Osteocyte (in vitro differentiated cells): ENCODE data around the gene SYNDIG1. TPM values are rescaled to one million over a fixed set of nuclear protein-coding genes. Genes with fewer than 3 reads are reported as not detected.

ENCODE experiments used
- DNase-seq: peaks from one replicate; pipeline ENCODE4 v3.0.0; 2021; ENCODE audit warnings: mixed read lengths; ENCODE audit not compliant: unreplicated experiment; ENCODE audit errors: extremely low spot score
- H3K27ac Mint-ChIP-seq: one replicate; pipeline ENCODE4 v1.8.0; 2021; ENCODE audit warnings: mild to moderate bottlenecking, mixed read lengths; ENCODE audit not compliant: unreplicated experiment
- H3K27me3 Mint-ChIP-seq: one replicate; pipeline ENCODE4 v1.8.0; 2021; ENCODE audit warnings: mixed read lengths; ENCODE audit not compliant: unreplicated experiment
- H3K36me3 Mint-ChIP-seq: one replicate; pipeline ENCODE4 v1.8.0; 2021; ENCODE audit warnings: mixed read lengths; ENCODE audit not compliant: unreplicated experiment
- H3K4me1 Mint-ChIP-seq: one replicate; pipeline ENCODE4 v1.8.0; 2021; ENCODE audit warnings: mixed read lengths; ENCODE audit not compliant: unreplicated experiment
- H3K4me3 Mint-ChIP-seq: one replicate; pipeline ENCODE4 v1.8.0; 2021; ENCODE audit warnings: mild to moderate bottlenecking, moderate library complexity, mixed read lengths; ENCODE audit not compliant: unreplicated experiment
- H3K9me3 Mint-ChIP-seq: one replicate; pipeline ENCODE4 v1.8.0; 2021; ENCODE audit warnings: mixed read lengths; ENCODE audit not compliant: unreplicated experiment
- CTCF ChIP-seq: fragments of 200-600 bp; sonication (generic); IDR thresholded peaks from 2 replicates; pipeline ENCODE4 v1.5.0; 2021; ENCODE audit warnings: antibody characterized with exemption, mild to moderate bottlenecking, moderate library complexity
- long read RNA-seq: library from polyadenylated mRNA; unstranded; transcript quantifications from one replicate; pipeline ENCODE4 v2.0.0, GENCODE V29; 2021
- total RNA-seq: library from RNA; stranded (reverse); gene quantifications from 2 replicates; pipeline ENCODE4 v1.2.1, GENCODE V29; 2021

SYNDIG1 gene
- 0.40 and 0.94 TPM in 2 replicates for total RNA-seq
- long read RNA-seq: 0 reads

GRCh38 chr20:24469116-24469893 lies at the start of gene SYNDIG1:
TSS of gene SYNDIG1 (plus strand) at chr20:24469629. CDS start at chr20:24543098, 73,469 bp downstream.
- Mint-ChIP-seq H3K27me3 (peaks cover 76% of the 10 kb centered on the region), H3K36me3 (no peaks in the 10 kb centered on the region), H3K9me3 (no peaks in the 10 kb centered on the region), H3K4me1 (peaks cover 10% of the 10 kb centered on the region), H3K27ac (no peak within 1 kb of the TSS), H3K4me3 (peak within 1 kb of the TSS; percentile 55)
- no peak for TF ChIP-seq CTCF
- no peak for DNase-seq

GRCh38 chr20:24419786-24420185 lies 49.6 kb upstream of the SYNDIG1 start:
- TF ChIP-seq CTCF: no peak
- DNase-seq: no peak
- no peak overlapping the region for H3K4me3 Mint-ChIP-seq
- peaks cover 8% of the 10 kb centered on the region for H3K27me3 Mint-ChIP-seq
- H3K36me3 Mint-ChIP-seq: no peaks in the 10 kb centered on the region
- H3K4me1 Mint-ChIP-seq: no peaks in the 10 kb centered on the region
- H3K27ac Mint-ChIP-seq: no peak overlapping the region
- H3K9me3 Mint-ChIP-seq: peaks cover 18% of the 10 kb centered on the region

- no peaks in the 10 kb centered on the region for H3K36me3 Mint-ChIP-seq
Observed at GRCh38 chr20:24420567-24420966, 48.9 kb upstream of the SYNDIG1 start.

GRCh38 chr20:24421071-24421470 lies 48.4 kb upstream of the SYNDIG1 start:
- Mint-ChIP-seq H3K9me3 (peaks cover 8% of the 10 kb centered on the region), H3K27ac (no peak overlapping the region), H3K36me3 (no peaks in the 10 kb centered on the region), H3K27me3 (peaks cover 12% of the 10 kb centered on the region), H3K4me1 (no peaks in the 10 kb centered on the region), H3K4me3 (no peak overlapping the region)
- no peak for TF ChIP-seq CTCF
- DNase-seq: peak; percentile 73

More at GRCh38 chr20:24420567-24420966, 48.9 kb upstream of the SYNDIG1 start:
- Mint-ChIP-seq H3K9me3 (peaks cover 13% of the 10 kb centered on the region), H3K27ac (no peak overlapping the region), H3K27me3 (peaks cover 10% of the 10 kb centered on the region), H3K4me3 (no peak overlapping the region), H3K4me1 (no peaks in the 10 kb centered on the region)
- no peak for TF ChIP-seq CTCF
- DNase-seq: peak; percentile 80

- TF ChIP-seq CTCF: no peak
- H3K9me3 Mint-ChIP-seq: no peaks in the 10 kb centered on the region
- no peak overlapping the region for H3K4me3 Mint-ChIP-seq
- no peaks in the 10 kb centered on the region for H3K36me3 Mint-ChIP-seq
- peak; percentile 76 for DNase-seq
- H3K27me3 Mint-ChIP-seq: peaks cover 16% of the 10 kb centered on the region
- H3K4me1 Mint-ChIP-seq: no peaks in the 10 kb centered on the region
- H3K27ac Mint-ChIP-seq: no peak overlapping the region
Observed at GRCh38 chr20:24422091-24422760, 47.2 kb upstream of the SYNDIG1 start.
